ENCODE measurements around the gene MXD3. TPM values are rescaled to one million over a fixed set of nuclear protein-coding genes. Genes with fewer than 3 reads are reported as not detected.
A peak's percentile ranks its signal among the peaks of the same experiment; 100 is the strongest.
"Not testable (repeated sequence)": the region's sequence is repeated elsewhere in the genome, so short reads cannot be mapped to it uniquely, and the experiment has no call there.

Gene MXD3
- total RNA-seq (11.3 TPM), polyA plus RNA-seq (4.0 TPM)

GRCh38 chr5:177311723-177312648 lies at the start of gene MXD3:
Gene MXD3, minus strand, starts transcription at chr5:177311898. Its CDS starts 68 bp downstream, at chr5:177311830.
- H3K27ac ChIP-seq (ENCODE audit: low read depth) = no peak within 1 kb of the TSS
- no peaks in the 10 kb centered on the region for H3K36me3 ChIP-seq (ENCODE audit: insufficient read depth)
- peak within 1 kb of the TSS; percentile 38 for H3K4me3 ChIP-seq (ENCODE audit: low read depth, low read length)
- WGBS = under 1% methylated on average over 78 of the region's 78 CpGs
- DNase-seq (ENCODE audit: extremely low spot score) = peak; percentile 91
- H3K4me1 ChIP-seq (ENCODE audit: insufficient read depth) = no peaks in the 10 kb centered on the region

GRCh38 chr5:177360740-177361139 lies 49.0 kb upstream of the MXD3 start:
- not testable (repeated sequence) for H3K36me3 ChIP-seq (ENCODE audit: insufficient read depth); H3K4me1 ChIP-seq (ENCODE audit: insufficient read depth); H3K27ac ChIP-seq (ENCODE audit: low read depth); DNase-seq (ENCODE audit: extremely low spot score); H3K4me3 ChIP-seq (ENCODE audit: low read depth, low read length)
- 90% methylated on average over 7 of the region's 7 CpGs for WGBS

GRCh38 chr5:177359860-177360259 lies 48.2 kb upstream of the MXD3 start:
- WGBS = 78% methylated on average over 3 of the region's 3 CpGs
- Histone ChIP-seq H3K36me3 (ENCODE audit: insufficient read depth) (no peaks in the 10 kb centered on the region), H3K4me3 (ENCODE audit: low read depth, low read length) (no peak overlapping the region), H3K4me1 (ENCODE audit: insufficient read depth) (no peaks in the 10 kb centered on the region), H3K27ac (ENCODE audit: low read depth) (no peak overlapping the region)
- DNase-seq (ENCODE audit: extremely low spot score) = no peak

GRCh38 chr5:177359451-177359851 lies 47.8 kb upstream of the MXD3 start:
- DNase-seq (ENCODE audit: extremely low spot score) = no peak
- Histone ChIP-seq H3K4me1 (ENCODE audit: insufficient read depth) (no peaks in the 10 kb centered on the region), H3K4me3 (ENCODE audit: low read depth, low read length) (no peak overlapping the region), H3K36me3 (ENCODE audit: insufficient read depth) (no peaks in the 10 kb centered on the region), H3K27ac (ENCODE audit: low read depth) (no peak overlapping the region)
- 69% methylated on average over 6 of the region's 6 CpGs for WGBS

- H3K36me3 ChIP-seq (ENCODE audit: insufficient read depth) = no peaks in the 10 kb centered on the region
These were observed 46.7 kb upstream of the MXD3 start for GRCh38 chr5:177358370-177358819.

GRCh38 chr5:177357459-177358351 lies 46.0 kb upstream of the MXD3 start, which contains the start of gene RGS14:
Gene RGS14, plus strand, starts transcription at chr5:177357924. Its CDS starts 101 bp downstream, at chr5:177358025.
- 46% methylated on average over 37 of the region's 37 CpGs for WGBS

More at GRCh38 chr5:177358370-177358819, 46.7 kb upstream of the MXD3 start:
- Histone ChIP-seq H3K4me3 (ENCODE audit: low read depth, low read length) (peak overlapping the region; percentile 29), H3K27ac (ENCODE audit: low read depth) (no peak overlapping the region), H3K4me1 (ENCODE audit: insufficient read depth) (no peaks in the 10 kb centered on the region)
- whole genome bisulfite sequencing = 54% methylated on average over 5 of the region's 5 CpGs
- DNase-seq (ENCODE audit: extremely low spot score) = no peak

GRCh38 chr5:177357146-177357458 lies 45.4 kb upstream of the MXD3 start:
- Histone ChIP-seq H3K36me3 (ENCODE audit: insufficient read depth) (no peaks in the 10 kb centered on the region), H3K4me1 (ENCODE audit: insufficient read depth) (no peaks in the 10 kb centered on the region), H3K4me3 (ENCODE audit: low read depth, low read length) (no peak overlapping the region), H3K27ac (ENCODE audit: low read depth) (no peak overlapping the region)
- WGBS = 71% methylated on average over 5 of the region's 5 CpGs
- DNase-seq (ENCODE audit: extremely low spot score) = no peak

More at GRCh38 chr5:177357459-177358351, 46.0 kb upstream of the MXD3 start, which contains the start of gene RGS14:
- Histone ChIP-seq H3K4me1 (ENCODE audit: insufficient read depth) (no peaks in the 10 kb centered on the region), H3K4me3 (ENCODE audit: low read depth, low read length) (peak within 1 kb of the TSS; percentile 29), H3K27ac (ENCODE audit: low read depth) (no peak within 1 kb of the TSS), H3K36me3 (ENCODE audit: insufficient read depth) (no peaks in the 10 kb centered on the region)
- DNase-seq (ENCODE audit: extremely low spot score) = no peak

GRCh38 chr5:177356746-177357145 lies 45.0 kb upstream of the MXD3 start:
- Histone ChIP-seq H3K4me1 (ENCODE audit: insufficient read depth) (no peaks in the 10 kb centered on the region), H3K36me3 (ENCODE audit: insufficient read depth) (no peaks in the 10 kb centered on the region), H3K27ac (ENCODE audit: low read depth) (no peak overlapping the region), H3K4me3 (ENCODE audit: low read depth, low read length) (no peak overlapping the region)
- no peak for DNase-seq (ENCODE audit: extremely low spot score)
- WGBS = 54% methylated on average over 3 of the region's 3 CpGs

- 13% methylated on average over 1 of the region's 1 CpG for WGBS
- H3K4me3 ChIP-seq (ENCODE audit: low read depth, low read length) = no peak overlapping the region
- DNase-seq (ENCODE audit: extremely low spot score) = no peak
- H3K27ac ChIP-seq (ENCODE audit: low read depth) = no peak overlapping the region
- H3K36me3 ChIP-seq (ENCODE audit: insufficient read depth) = no peaks in the 10 kb centered on the region
- H3K4me1 ChIP-seq (ENCODE audit: insufficient read depth) = no peaks in the 10 kb centered on the region
These were observed 44.1 kb upstream of the MXD3 start for GRCh38 chr5:177355868-177356168.

- WGBS = 78% methylated on average over 1 of the region's 1 CpG
- no peak for DNase-seq (ENCODE audit: extremely low spot score)
- no peaks in the 10 kb centered on the region for H3K4me1 ChIP-seq (ENCODE audit: insufficient read depth)
These were observed 43.6 kb upstream of the MXD3 start for GRCh38 chr5:177355162-177355867.

GRCh38 chr5:177354711-177355110 lies 43.0 kb upstream of the MXD3 start:
- Histone ChIP-seq H3K4me3 (ENCODE audit: low read depth, low read length) (no peak overlapping the region), H3K36me3 (ENCODE audit: insufficient read depth) (no peaks in the 10 kb centered on the region), H3K4me1 (ENCODE audit: insufficient read depth) (no peaks in the 10 kb centered on the region), H3K27ac (ENCODE audit: low read depth) (no peak overlapping the region)
- no peak for DNase-seq (ENCODE audit: extremely low spot score)
- 71% methylated on average over 3 of the region's 3 CpGs for WGBS

More at GRCh38 chr5:177355162-177355867, 43.6 kb upstream of the MXD3 start:
- H3K36me3 ChIP-seq (ENCODE audit: insufficient read depth) = no peaks in the 10 kb centered on the region
- no peak overlapping the region for H3K4me3 ChIP-seq (ENCODE audit: low read depth, low read length)
- H3K27ac ChIP-seq (ENCODE audit: low read depth) = no peak overlapping the region

- Histone ChIP-seq H3K27ac (ENCODE audit: low read depth) (no peak overlapping the region), H3K36me3 (ENCODE audit: insufficient read depth) (no peaks in the 10 kb centered on the region), H3K4me1 (ENCODE audit: insufficient read depth) (no peaks in the 10 kb centered on the region), H3K4me3 (ENCODE audit: low read depth, low read length) (no peak overlapping the region)
- 92% methylated on average over 3 of the region's 3 CpGs for WGBS
- DNase-seq (ENCODE audit: extremely low spot score) = no peak
These were observed 42.6 kb upstream of the MXD3 start for GRCh38 chr5:177354256-177354655.

- 70% methylated on average over 5 of the region's 5 CpGs for WGBS
- no peaks in the 10 kb centered on the region for H3K4me1 ChIP-seq (ENCODE audit: insufficient read depth)
- DNase-seq (ENCODE audit: extremely low spot score) = no peak
- H3K36me3 ChIP-seq (ENCODE audit: insufficient read depth) = no peaks in the 10 kb centered on the region
- H3K27ac ChIP-seq (ENCODE audit: low read depth) = no peak overlapping the region
- H3K4me3 ChIP-seq (ENCODE audit: low read depth, low read length) = no peak overlapping the region
These were observed 41.4 kb upstream of the MXD3 start for GRCh38 chr5:177353093-177353492.
